SHP77 treated with DMSO at 0.1 percent for 48 hours (cell line): ENCODE measurements around the gene LINC00237.

Experiments
- DNase-seq: peaks from one replicate; lab custom pipeline; 2025; lab: John Stamatoyannopoulos, UW

The LINC00237 gene

DNA sequence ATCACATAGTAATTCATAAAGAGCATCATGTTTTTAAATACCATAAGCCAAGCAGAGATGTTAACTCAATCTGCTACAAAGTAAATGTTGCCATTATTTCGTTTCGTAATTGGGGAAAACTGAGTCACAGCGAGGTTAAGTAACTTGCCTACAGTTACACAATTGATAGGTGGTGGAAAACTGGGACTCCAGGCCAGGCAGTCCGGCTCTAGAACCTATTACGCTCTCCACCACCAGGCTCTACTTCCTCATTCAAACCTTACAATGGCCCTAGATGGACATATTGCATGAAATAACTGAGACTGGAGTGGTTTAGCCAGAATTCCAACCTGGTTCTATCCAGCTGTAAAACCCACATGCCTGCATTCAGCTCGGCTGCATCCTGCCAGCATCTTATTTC, 58.2 kb downstream of the LINC00237 start:
- DNase-seq: no peak

DNA sequence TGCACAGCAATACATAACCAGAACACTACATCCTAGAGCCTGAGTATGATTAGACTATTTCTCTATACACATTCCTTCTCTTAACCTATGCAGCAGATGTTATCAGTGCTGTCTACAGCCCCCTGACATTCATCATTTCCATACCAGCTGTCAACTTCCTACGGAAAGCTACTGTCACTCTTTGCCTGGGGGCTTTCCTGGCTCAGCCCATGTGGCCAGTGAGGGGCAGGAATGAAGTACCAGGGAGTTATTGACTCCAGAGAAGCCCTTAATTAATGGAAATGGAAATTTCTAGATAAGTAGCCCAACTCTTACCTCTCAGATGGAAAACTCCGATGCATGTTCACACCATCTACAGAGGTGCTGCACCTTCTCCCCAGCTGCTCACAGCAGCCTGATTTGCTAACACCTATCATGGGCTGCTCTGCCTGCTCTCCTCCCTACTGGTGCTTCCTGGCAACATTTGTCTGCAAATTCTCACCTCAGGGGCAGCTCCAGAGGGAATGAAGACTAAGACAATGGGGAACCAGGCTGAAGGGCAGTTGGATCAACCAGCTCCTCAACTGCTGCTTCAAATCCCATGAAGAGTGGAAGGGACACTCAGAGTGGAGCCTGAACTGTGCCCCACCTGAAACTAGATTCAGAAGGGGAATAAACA, 59.6 kb downstream of the LINC00237 start:
- no peak for DNase-seq
